ENCODE measurements around the gene RPL35A. TPM values are rescaled to one million over a fixed set of nuclear protein-coding genes. Genes with fewer than 3 reads are reported as not detected.

The RPL35A gene
- total RNA-seq, 1 experiment from 2014 or later, result 1,563 TPM

DNA sequence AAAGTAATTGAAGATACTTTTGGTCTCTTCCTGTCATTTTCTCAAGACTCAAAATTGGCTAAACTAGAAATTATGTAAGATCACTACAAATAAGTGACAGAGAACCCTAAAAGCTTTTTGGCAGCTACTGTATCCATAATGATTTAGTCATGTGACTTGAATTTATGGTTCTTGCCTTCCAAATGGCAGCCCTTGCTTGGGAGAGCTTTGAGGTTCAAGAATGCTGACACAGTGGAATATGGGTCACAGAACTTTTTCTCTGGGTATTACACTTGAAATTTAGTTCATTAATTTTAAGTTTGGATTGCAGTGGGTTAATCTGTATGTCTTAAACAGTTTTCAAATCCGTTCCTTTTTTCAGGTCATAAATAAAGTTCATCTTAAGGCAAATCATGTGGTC is 24.0 kb downstream of the RPL35A start:
- H3K4me1 Mint-ChIP-seq, result 0 out of 4 replicates have a peak, but pooled peaks cover 0 to 2% of the 10 kb centered on the region in 2 experiments
- no peak for TF ChIP-seq CTCF (conservative IDR thresholded peaks at IDR 0.05)

More for the DNA sequence above, 24.0 kb downstream of the RPL35A start:
- Histone ChIP-seq H2AFZ (ENCODE audit: low read length) (no peak overlapping the region), H3K4me2 (ENCODE audit: insufficient read depth, insufficient read length, low read length) (no peak overlapping the region), H4K5ac (ENCODE audit: insufficient read length, low read depth, low read length) (no peak overlapping the region), H3K27ac (ENCODE audit: insufficient read length, low read depth, low read length) (no peak overlapping the region), H3K18ac (ENCODE audit: insufficient read length, low read depth, low read length) (no peak overlapping the region), H3K79me1 (ENCODE audit: insufficient read depth, low read depth, low read length, poor library complexity, severe bottlenecking) (no peaks in the 10 kb centered on the region), H4K8ac (replicated peaks; ENCODE audit: insufficient read length, low read depth, low read length) (no peak overlapping the region), H4K20me1 (ENCODE audit: control insufficient read depth, insufficient read depth, insufficient read length) (no peaks in the 10 kb centered on the region), H3K14ac (ENCODE audit: insufficient read depth, low read length) (no peak overlapping the region), H3K79me2 (ENCODE audit: insufficient read depth, low read length) (no peaks in the 10 kb centered on the region), H3K23ac (ENCODE audit: insufficient read length, low read depth, low read length) (no peak overlapping the region), H3T11ph (ENCODE audit: low read length) (no peak overlapping the region), H3K9ac (ENCODE audit: extremely low read depth, insufficient read length, low read length) (no peak overlapping the region), H3K56ac (ENCODE audit: insufficient read length, low read depth, low read length) (no peak overlapping the region), H2AK5ac (ENCODE audit: insufficient read length, low read length) (no peak overlapping the region), H2BK15ac (ENCODE audit: low read depth, low read length) (no peak overlapping the region), H4K91ac (ENCODE audit: insufficient read length, low read depth, low read length) (no peak overlapping the region), H3K9me3 (ENCODE audit: control insufficient read depth, low read depth, low read length) (no peaks in the 10 kb centered on the region), H3K23me2 (ENCODE audit: insufficient read length, low read depth, low read length, poor library complexity, severe bottlenecking) (no peaks in the 10 kb centered on the region), H2BK20ac (ENCODE audit: low read depth, low read length, poor library complexity, severe bottlenecking) (no peak overlapping the region), H2BK120ac (ENCODE audit: low read depth, low read length, poor library complexity, severe bottlenecking) (no peak overlapping the region), H2BK12ac (ENCODE audit: insufficient read length, low read depth, low read length) (no peak overlapping the region), H3K4ac (ENCODE audit: low read depth, low read length) (no peak overlapping the region), H2BK5ac (ENCODE audit: insufficient read length, low read length) (no peak overlapping the region), H3K4me1 (ENCODE audit: insufficient read depth, low read length) (no peaks in the 10 kb centered on the region), H3K27me3 (ENCODE audit: insufficient read depth, low read length) (no peaks in the 10 kb centered on the region)
- Mint-ChIP-seq H3K36me3 (ENCODE audit: insufficient read depth in 1 of 3, low read depth in 3 of 3) (peaks cover 6 to 14% (median 10%) of the 10 kb centered on the region in 3 experiments), H3K27ac (no peak overlapping the region), H3K9me3 (peaks cover 18 to 31% of the 10 kb centered on the region in 2 experiments), H3K27me3 (ENCODE audit: low read depth) (no peaks in the 10 kb centered on the region; the same call in 1 of the 2 replicates), H3K4me3 (no peak overlapping the region)
- no CpG with 5 or more reads among the region's 1 CpG for WGBS (ENCODE audit: extremely low coverage, insufficient read length, low lambda C conversion rate)
- DNase-seq, result no peak
